Caco-2 (cell line): Measurements from ENCODE around the gene UNC5A. TPM values are rescaled to one million over a fixed set of nuclear protein-coding genes. Genes with fewer than 3 reads are reported as not detected.

ENCODE experiments used
- BruUV-seq: library from RNA; stranded (reverse); fragments of 400-500 nt; replicated peaks from 2 replicates; lab custom pipeline; 2021; lab: Mats Ljungman, UMichigan
- CTCF ChIA-PET: fragments of 300-600 bp; sonication (Branson Sonifier 250); formaldehyde crosslinking; loops from one replicate; lab custom pipeline; 2022; ENCODE audit warnings: antibody characterized with exemption; lab: Charles Lee
- POLR2A ChIA-PET: fragments of 300-600 bp; sonication (Branson Sonifier 250); formaldehyde crosslinking; loops from one replicate; lab custom pipeline; 2022; ENCODE audit warnings: antibody characterized with exemption; lab: Charles Lee
- DNase-seq, 2 experiments: peaks; one replicate each; pipeline versions ENCODE4 v3.0.0 to v3.0.0-alpha.2; 2020 to 2022
- H3K27me3 ChIP-seq: replicated peaks from 2 replicates; pipeline ENCODE4 v1.6.0; 2011; ENCODE audit warnings: low read length; ENCODE audit not compliant: control insufficient read depth, insufficient read depth
- H3K36me3 ChIP-seq: 2 replicates; pipeline ENCODE4 v1.5.1; 2011; ENCODE audit warnings: low read length; ENCODE audit not compliant: control insufficient read depth, insufficient read depth
- H3K4me1 ChIP-seq: fragments of 250-450 bp; sonication (Bioruptor Pico); 2 replicates; pipeline ENCODE4 v1.5.1; 2020; ENCODE audit warnings: mild to moderate bottlenecking
- H3K4me3 ChIP-seq: 2 replicates; pipeline ENCODE4 v1.5.1; 2011; ENCODE audit warnings: low read depth, mild to moderate bottlenecking, control low read depth, low read length
- H3K9me3 ChIP-seq: fragments of 250-450 bp; sonication (Bioruptor Pico); 2 replicates; pipeline ENCODE4 v1.5.1; 2020; ENCODE audit warnings: mild to moderate bottlenecking, moderate library complexity
- H3K27ac Mint-ChIP-seq: one replicate; pipeline ENCODE4 v1.8.0; 2022; ENCODE audit warnings: mixed read lengths; ENCODE audit not compliant: unreplicated experiment
- H3K27me3 Mint-ChIP-seq: one replicate; pipeline ENCODE4 v1.8.0; 2022; ENCODE audit warnings: mixed read lengths; ENCODE audit not compliant: insufficient read depth, unreplicated experiment
- H3K36me3 Mint-ChIP-seq: one replicate; pipeline ENCODE4 v1.8.0; 2022; ENCODE audit warnings: mild to moderate bottlenecking, mixed read lengths; ENCODE audit not compliant: insufficient read depth, unreplicated experiment
- H3K4me1 Mint-ChIP-seq: one replicate; pipeline ENCODE4 v1.8.0; 2022; ENCODE audit warnings: low read depth, mixed read lengths; ENCODE audit not compliant: unreplicated experiment
- H3K4me3 Mint-ChIP-seq: one replicate; pipeline ENCODE4 v1.8.0; 2022; ENCODE audit warnings: mild to moderate bottlenecking, moderate library complexity, mixed read lengths; ENCODE audit not compliant: unreplicated experiment
- H3K9me3 Mint-ChIP-seq: one replicate; pipeline ENCODE4 v1.8.0; 2022; ENCODE audit warnings: mixed read lengths; ENCODE audit not compliant: unreplicated experiment
- intact Hi-C: fragments of 100-400 bp; cut with micrococcal nuclease; formaldehyde crosslinking; loops from one replicate; pipeline ENCODE4 v1.10.0; 2022; ENCODE audit not compliant: unreplicated experiment
- total RNA-seq: library from RNA; stranded (reverse); gene quantifications from 2 replicates; pipeline ENCODE4 v1.2.3, GENCODE V29; 2022
- TF ChIP-seq, protein P1 (sequence below), 2 experiments: fragments of 200-600 bp in 1 of 2; IDR thresholded peaks; 1 replicate in 1 of 2; 2 replicates in 1 of 2; pipeline versions ENCODE4 v1.5.1 to v1.8.0; 2011 to 2022; ENCODE audit warnings: antibody characterized with exemption in 1 of 2, control low read depth in 1 of 2, inconsistent platforms in 1 of 2, low read depth in 1 of 2, low read length in 1 of 2, mild to moderate bottlenecking in 1 of 2, moderate library complexity in 1 of 2; ENCODE audit not compliant: insufficient read depth in 1 of 2, severe bottlenecking in 1 of 2, unreplicated experiment in 1 of 2

Gene UNC5A
- total RNA-seq, 1 experiment from 2014 or later: not detected

DNA sequence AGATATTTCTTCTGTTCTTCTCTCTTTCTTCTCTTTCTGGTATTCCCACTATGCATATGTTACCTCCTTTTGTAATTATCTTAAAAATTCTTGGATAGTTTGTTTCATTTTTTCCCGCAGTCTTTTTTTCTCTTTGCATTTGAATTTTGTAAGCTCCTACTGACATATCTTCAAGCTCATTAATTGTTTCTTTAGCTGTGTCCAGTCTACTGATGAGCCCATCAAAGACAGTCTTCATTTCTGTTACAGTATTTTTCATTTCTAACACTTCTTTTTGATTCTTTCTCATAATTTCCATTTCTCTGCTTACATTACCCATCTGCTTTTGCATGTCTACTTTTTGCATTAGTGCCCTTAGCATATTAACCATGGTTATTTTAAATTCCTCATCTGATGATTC is 44.7 kb upstream of the UNC5A start:
- no peak overlapping the region for H3K27ac Mint-ChIP-seq
- H3K4me3 ChIP-seq: no peak overlapping the region
- ChIA-PET CTCF (no interaction called here), POLR2A (no interaction called here)
- 0 out of 2 replicates have a peak, but pooled peaks cover 3% of the 10 kb centered on the region for H3K9me3 ChIP-seq
- no TSS peak for BruUV-seq
- peaks cover 32% of the 10 kb centered on the region for H3K27me3 Mint-ChIP-seq
- H3K9me3 Mint-ChIP-seq: peaks cover 19% of the 10 kb centered on the region
- intact Hi-C loops: no loop called here
- no peak for DNase-seq
- H3K4me1 ChIP-seq: no peaks in the 10 kb centered on the region
- TF ChIP-seq, protein P1, sequence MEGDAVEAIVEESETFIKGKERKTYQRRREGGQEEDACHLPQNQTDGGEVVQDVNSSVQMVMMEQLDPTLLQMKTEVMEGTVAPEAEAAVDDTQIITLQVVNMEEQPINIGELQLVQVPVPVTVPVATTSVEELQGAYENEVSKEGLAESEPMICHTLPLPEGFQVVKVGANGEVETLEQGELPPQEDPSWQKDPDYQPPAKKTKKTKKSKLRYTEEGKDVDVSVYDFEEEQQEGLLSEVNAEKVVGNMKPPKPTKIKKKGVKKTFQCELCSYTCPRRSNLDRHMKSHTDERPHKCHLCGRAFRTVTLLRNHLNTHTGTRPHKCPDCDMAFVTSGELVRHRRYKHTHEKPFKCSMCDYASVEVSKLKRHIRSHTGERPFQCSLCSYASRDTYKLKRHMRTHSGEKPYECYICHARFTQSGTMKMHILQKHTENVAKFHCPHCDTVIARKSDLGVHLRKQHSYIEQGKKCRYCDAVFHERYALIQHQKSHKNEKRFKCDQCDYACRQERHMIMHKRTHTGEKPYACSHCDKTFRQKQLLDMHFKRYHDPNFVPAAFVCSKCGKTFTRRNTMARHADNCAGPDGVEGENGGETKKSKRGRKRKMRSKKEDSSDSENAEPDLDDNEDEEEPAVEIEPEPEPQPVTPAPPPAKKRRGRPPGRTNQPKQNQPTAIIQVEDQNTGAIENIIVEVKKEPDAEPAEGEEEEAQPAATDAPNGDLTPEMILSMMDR (IDR thresholded peaks at IDR 0.05; ENCODE audit: insufficient read depth in 1 of 2, low read depth in 1 of 2, low read length in 1 of 2, severe bottlenecking in 1 of 2, unreplicated experiment in 1 of 2): no peak
- H3K4me1 Mint-ChIP-seq: no peaks in the 10 kb centered on the region
- no peaks in the 10 kb centered on the region for H3K36me3 ChIP-seq
- no peaks in the 10 kb centered on the region for H3K36me3 Mint-ChIP-seq
- H3K27me3 ChIP-seq: no peaks in the 10 kb centered on the region
- H3K4me3 Mint-ChIP-seq: no peak overlapping the region

- Mint-ChIP-seq H3K27me3 (peaks cover 37% of the 10 kb centered on the region), H3K4me3 (no peak overlapping the region), H3K4me1 (no peaks in the 10 kb centered on the region), H3K27ac (no peak overlapping the region), H3K36me3 (no peaks in the 10 kb centered on the region), H3K9me3 (peaks cover 19% of the 10 kb centered on the region)
- BruUV-seq: no TSS peak
- ChIA-PET CTCF (no interaction called here), POLR2A (no interaction called here)
- Histone ChIP-seq H3K4me1 (no peaks in the 10 kb centered on the region), H3K4me3 (no peak overlapping the region), H3K9me3 (0 out of 2 replicates have a peak, but pooled peaks cover 3% of the 10 kb centered on the region), H3K36me3 (no peaks in the 10 kb centered on the region), H3K27me3 (no peaks in the 10 kb centered on the region)
- TF ChIP-seq, protein P1 (IDR thresholded peaks at IDR 0.05; ENCODE audit: insufficient read depth in 1 of 2, low read depth in 1 of 2, low read length in 1 of 2, severe bottlenecking in 1 of 2, unreplicated experiment in 1 of 2): no peak
- intact Hi-C loops: no loop called here
- no peak for DNase-seq
Observed at GRCh38 chr5:176768174-176768970, 42.0 kb upstream of the UNC5A start.

GRCh38 chr5:176769911-176770310 is 40.4 kb upstream of the UNC5A start:
- Histone ChIP-seq H3K36me3 (no peaks in the 10 kb centered on the region), H3K4me1 (no peaks in the 10 kb centered on the region), H3K4me3 (no peak overlapping the region), H3K9me3 (0 out of 2 replicates have a peak, but pooled peaks cover 3% of the 10 kb centered on the region), H3K27me3 (no peaks in the 10 kb centered on the region)
- Mint-ChIP-seq H3K9me3 (peaks cover 11% of the 10 kb centered on the region), H3K4me1 (no peaks in the 10 kb centered on the region), H3K27ac (no peak overlapping the region), H3K4me3 (no peak overlapping the region), H3K27me3 (peaks cover 29% of the 10 kb centered on the region), H3K36me3 (no peaks in the 10 kb centered on the region)
- no TSS peak for BruUV-seq
- TF ChIP-seq, protein P1 (IDR thresholded peaks at IDR 0.05; ENCODE audit: insufficient read depth in 1 of 2, low read depth in 1 of 2, low read length in 1 of 2, severe bottlenecking in 1 of 2, unreplicated experiment in 1 of 2): no peak
- intact Hi-C loops: no loop called here
- DNase-seq: no peak
- POLR2A ChIA-PET: interaction anchor here (0.6 kb wide), 1 partner anchor 354 kb away, joined by 4 read pairs; no protein-coding TSS in a partner anchor
- CTCF ChIA-PET: no interaction called here
